ENCODE measurements around the gene MEIS2. TPM values are rescaled to one million over a fixed set of nuclear protein-coding genes. Genes with fewer than 3 reads are reported as not detected.
A peak's percentile ranks its signal among the peaks of the same experiment; 100 is the strongest.

The MEIS2 gene
- total RNA-seq, 6 experiments from 2014 or later, result 31.8 to 48.0 (median 42.8) TPM

DNA sequence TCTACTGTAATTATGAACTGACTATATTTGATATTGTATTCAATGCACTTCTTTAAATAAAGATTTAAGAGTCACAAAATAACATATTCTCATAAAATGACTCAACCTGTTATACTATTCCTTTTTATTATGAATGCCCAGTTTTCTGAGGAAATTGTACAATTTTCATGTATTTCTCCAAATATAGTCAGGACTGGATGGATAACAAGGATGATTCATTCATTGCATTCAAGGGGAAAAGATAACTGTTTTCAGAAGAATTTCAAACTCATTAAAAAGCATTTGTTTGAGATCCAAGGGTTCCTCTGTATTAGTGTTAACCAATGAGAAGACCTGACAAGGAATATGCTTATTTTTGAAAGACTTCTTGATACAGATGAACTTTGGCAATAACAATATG is 163.7 kb downstream of the MEIS2 start:
- H3K9me3 Mint-ChIP-seq, result no peaks in the 10 kb centered on the region
- H3K27ac Mint-ChIP-seq, result peak overlapping the region; percentile 79
- H3K4me3 Mint-ChIP-seq, result 0 out of 2 replicates have a peak overlapping the region, but pooled peaks have one; percentile 4
- TF ChIP-seq, protein P1, sequence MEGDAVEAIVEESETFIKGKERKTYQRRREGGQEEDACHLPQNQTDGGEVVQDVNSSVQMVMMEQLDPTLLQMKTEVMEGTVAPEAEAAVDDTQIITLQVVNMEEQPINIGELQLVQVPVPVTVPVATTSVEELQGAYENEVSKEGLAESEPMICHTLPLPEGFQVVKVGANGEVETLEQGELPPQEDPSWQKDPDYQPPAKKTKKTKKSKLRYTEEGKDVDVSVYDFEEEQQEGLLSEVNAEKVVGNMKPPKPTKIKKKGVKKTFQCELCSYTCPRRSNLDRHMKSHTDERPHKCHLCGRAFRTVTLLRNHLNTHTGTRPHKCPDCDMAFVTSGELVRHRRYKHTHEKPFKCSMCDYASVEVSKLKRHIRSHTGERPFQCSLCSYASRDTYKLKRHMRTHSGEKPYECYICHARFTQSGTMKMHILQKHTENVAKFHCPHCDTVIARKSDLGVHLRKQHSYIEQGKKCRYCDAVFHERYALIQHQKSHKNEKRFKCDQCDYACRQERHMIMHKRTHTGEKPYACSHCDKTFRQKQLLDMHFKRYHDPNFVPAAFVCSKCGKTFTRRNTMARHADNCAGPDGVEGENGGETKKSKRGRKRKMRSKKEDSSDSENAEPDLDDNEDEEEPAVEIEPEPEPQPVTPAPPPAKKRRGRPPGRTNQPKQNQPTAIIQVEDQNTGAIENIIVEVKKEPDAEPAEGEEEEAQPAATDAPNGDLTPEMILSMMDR (IDR thresholded peaks at IDR 0.05), result no peak
- peak; percentile 54 for DNase-seq
- H3K4me1 Mint-ChIP-seq (ENCODE audit: low read depth), result peaks cover 46% of the 10 kb centered on the region
- H3K36me3 Mint-ChIP-seq (ENCODE audit: low read depth), result peaks cover 32% of the 10 kb centered on the region
- H3K27me3 Mint-ChIP-seq (ENCODE audit: insufficient read depth), result no peaks in the 10 kb centered on the region; the same call in 1 of the 2 replicates

DNA sequence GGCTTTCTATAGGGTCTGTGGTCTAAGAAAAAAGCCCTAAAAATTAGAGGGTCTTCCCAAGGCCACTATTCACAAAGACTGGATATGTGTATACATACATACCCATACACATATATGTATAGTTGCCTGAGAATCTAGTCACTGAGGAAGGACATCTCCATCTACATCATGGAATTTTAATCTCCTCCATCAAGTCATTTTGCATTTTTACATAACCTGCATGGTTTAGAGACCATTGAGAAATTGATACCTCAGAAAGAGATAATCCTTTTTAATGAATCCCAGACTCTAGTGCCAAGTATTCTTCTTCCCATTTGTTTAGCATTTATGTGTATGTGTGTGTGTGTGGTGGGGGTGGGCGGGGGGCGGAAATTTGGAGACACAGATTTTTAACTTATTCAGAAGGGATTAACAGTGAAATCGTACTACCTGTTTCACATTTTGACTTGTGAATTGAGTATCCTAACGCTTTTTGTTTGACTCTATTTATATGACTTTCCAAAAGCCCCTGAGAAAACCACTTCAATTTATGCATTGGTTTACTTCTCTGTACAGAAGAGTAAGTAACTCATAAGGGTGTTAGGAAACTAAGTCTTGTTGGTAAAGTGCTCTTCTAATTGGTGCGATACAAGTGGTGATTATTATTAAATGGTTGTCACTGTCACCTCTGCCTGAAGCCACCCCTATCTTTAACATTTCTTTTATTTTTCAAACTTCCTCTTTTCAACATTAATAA is 166.9 kb downstream of the MEIS2 start:
- no peak for DNase-seq
- TF ChIP-seq, protein P1 (IDR thresholded peaks at IDR 0.05), result no peak
- peaks cover 44% of the 10 kb centered on the region for H3K4me1 Mint-ChIP-seq (ENCODE audit: low read depth)
- H3K36me3 Mint-ChIP-seq (ENCODE audit: low read depth), result peaks cover 35% of the 10 kb centered on the region
- H3K9me3 Mint-ChIP-seq, result no peaks in the 10 kb centered on the region
- no peak overlapping the region for H3K4me3 Mint-ChIP-seq
- no peaks in the 10 kb centered on the region; the same call in 1 of the 2 replicates for H3K27me3 Mint-ChIP-seq (ENCODE audit: insufficient read depth)
- no peak overlapping the region for H3K27ac Mint-ChIP-seq

DNA sequence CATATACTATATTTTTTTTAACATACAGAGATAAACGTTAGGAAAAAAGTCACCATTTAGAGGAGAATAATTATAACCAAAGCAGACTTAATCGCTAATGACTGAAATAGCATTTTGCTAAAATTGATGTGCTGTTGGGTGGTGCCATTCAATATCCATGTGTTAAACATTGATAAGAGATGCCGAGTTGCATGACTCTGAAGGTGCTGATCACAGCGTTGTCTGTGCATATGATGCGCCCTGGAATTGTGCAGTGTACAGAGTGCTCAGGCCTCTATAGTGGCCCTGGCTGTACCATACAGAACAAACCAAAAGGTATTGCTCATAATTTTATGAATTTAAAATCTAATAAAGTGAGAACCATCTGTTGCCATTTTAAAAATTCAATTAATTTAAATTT is 168.3 kb downstream of the MEIS2 start:
- Mint-ChIP-seq H3K4me3 (no peak overlapping the region), H3K27me3 (ENCODE audit: insufficient read depth) (no peaks in the 10 kb centered on the region; the same call in 1 of the 2 replicates), H3K9me3 (no peaks in the 10 kb centered on the region), H3K36me3 (ENCODE audit: low read depth) (peaks cover 33% of the 10 kb centered on the region), H3K27ac (no peak overlapping the region), H3K4me1 (ENCODE audit: low read depth) (peaks cover 33% of the 10 kb centered on the region)
- TF ChIP-seq, protein P1 (IDR thresholded peaks at IDR 0.05), result no peak
- no peak for DNase-seq

DNA sequence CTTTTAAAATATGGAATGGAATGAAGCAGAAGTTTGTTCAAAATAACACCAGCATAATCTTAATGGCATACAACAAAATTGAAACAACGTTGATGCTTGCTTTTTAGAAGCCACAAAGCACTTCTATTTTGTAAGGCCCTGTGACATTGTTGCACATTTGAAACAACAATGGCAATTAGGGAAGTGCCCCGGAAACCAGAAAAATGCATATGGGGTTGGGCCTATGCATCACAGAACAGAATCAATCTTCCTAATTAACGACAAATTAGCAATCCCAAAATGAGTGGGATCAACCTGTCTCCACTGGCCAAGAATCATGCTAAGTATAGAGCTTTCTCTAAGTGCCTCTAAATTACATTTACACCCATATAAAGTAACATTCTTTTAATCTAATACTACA is 168.9 kb downstream of the MEIS2 start:
- Mint-ChIP-seq H3K27me3 (ENCODE audit: insufficient read depth) (no peaks in the 10 kb centered on the region; the same call in 1 of the 2 replicates), H3K4me3 (no peak overlapping the region), H3K9me3 (no peaks in the 10 kb centered on the region), H3K27ac (no peak overlapping the region), H3K4me1 (ENCODE audit: low read depth) (peaks cover 32% of the 10 kb centered on the region), H3K36me3 (ENCODE audit: low read depth) (peaks cover 33% of the 10 kb centered on the region)
- no peak for DNase-seq
- TF ChIP-seq, protein P1 (IDR thresholded peaks at IDR 0.05), result no peak

- no peak overlapping the region for H3K4me3 Mint-ChIP-seq
- peaks cover 25% of the 10 kb centered on the region for H3K4me1 Mint-ChIP-seq (ENCODE audit: low read depth)
- no peak overlapping the region for H3K27ac Mint-ChIP-seq
- no peaks in the 10 kb centered on the region for H3K9me3 Mint-ChIP-seq
- DNase-seq, result no peak
- H3K36me3 Mint-ChIP-seq (ENCODE audit: low read depth), result peaks cover 55% of the 10 kb centered on the region
- H3K27me3 Mint-ChIP-seq (ENCODE audit: insufficient read depth), result no peaks in the 10 kb centered on the region; the same call in 1 of the 2 replicates
- TF ChIP-seq, protein P1 (IDR thresholded peaks at IDR 0.05), result no peak
Observed at GRCh38 chr15:36926427-36926825, 173.9 kb downstream of the MEIS2 start.

Measured in HFFc6 (cell line).